ENCODE data around the gene TMEM54.

The TMEM54 gene

DNA sequence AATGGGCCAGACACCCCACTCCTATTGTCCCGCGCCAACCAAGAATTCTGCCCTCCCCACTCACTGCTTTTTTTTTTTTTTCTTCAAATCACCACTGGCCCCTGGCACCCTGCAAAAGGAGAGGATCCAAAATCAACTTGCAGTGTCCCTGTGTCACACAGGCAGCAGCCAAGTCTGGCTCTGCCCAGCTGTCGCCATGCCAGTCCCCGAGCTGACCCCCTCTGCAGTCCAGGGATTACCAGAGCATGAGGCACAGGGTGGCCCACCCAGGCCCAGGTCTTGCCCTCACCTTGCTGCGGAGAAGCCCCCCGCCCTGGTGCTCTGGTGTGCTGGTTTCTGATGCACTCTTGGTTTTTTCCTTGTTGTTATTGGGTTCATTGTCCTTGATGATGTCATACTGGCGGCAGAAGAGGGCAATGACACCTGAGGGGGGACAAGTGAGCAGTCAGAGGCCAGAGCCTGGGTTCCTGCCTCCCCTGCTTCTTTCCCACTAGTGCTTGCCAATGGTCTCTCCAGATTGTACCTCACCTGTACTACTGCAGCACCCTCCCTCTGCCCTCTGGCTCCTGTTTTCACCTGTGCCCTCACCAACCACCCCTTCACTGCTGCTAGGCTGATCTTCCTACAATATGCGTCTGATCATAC lies 36.7 kb downstream of the TMEM54 start:
- no peak for DNase-seq (ENCODE audit: low read depth)

DNA sequence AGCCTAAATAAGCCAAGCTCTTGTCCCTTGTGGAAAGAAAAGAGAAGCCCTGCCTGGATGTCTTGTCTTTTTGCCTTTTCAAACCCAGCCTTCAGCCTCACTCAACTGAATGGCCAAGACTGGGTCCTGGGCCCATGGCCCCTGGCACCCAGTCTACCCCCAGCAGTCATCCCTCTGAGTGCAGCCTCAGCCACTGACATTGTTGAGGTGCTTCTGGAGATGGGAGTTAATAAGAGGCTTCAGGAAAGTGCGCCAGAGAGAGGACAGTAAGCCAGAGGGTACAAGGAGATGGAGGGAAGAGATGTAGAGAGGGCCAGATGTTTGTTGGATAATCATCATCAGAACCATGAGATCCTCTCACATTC lies 37.3 kb downstream of the TMEM54 start:
- DNase-seq (ENCODE audit: low read depth), result no peak

DNA sequence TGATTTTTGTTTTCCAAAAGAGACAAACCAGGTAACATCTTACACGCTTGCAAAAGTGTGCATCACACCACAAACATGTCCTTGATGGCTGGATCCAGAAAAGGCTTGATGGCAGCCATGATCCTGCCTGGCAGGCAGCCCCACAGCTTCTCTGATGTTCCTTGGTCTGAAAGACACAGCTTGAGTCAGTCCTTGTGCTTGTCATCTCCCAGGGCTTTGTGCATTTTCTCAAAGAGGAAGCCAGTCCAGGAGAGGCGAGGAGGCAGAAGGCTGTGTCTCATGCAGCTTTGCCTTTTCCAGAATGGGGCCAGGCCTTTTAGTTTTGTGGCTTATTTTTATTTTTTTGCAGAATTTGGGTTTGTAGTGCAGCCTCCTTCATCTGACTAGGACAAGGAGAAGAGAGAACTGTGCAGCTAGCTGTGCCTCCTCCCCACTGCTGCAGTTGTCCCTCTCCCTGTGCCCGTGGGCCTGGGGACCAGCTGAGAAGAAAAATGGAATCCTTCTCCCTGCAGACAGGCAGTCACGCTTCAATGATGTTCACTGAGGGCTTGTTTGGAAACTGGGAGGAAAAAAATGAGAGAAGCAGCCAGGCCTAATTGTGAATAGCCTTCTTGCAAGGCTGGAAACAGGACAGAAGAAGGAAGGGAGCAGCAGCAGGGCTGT lies 37.8 kb downstream of the TMEM54 start:
- no peak for DNase-seq (ENCODE audit: low read depth)

DNA sequence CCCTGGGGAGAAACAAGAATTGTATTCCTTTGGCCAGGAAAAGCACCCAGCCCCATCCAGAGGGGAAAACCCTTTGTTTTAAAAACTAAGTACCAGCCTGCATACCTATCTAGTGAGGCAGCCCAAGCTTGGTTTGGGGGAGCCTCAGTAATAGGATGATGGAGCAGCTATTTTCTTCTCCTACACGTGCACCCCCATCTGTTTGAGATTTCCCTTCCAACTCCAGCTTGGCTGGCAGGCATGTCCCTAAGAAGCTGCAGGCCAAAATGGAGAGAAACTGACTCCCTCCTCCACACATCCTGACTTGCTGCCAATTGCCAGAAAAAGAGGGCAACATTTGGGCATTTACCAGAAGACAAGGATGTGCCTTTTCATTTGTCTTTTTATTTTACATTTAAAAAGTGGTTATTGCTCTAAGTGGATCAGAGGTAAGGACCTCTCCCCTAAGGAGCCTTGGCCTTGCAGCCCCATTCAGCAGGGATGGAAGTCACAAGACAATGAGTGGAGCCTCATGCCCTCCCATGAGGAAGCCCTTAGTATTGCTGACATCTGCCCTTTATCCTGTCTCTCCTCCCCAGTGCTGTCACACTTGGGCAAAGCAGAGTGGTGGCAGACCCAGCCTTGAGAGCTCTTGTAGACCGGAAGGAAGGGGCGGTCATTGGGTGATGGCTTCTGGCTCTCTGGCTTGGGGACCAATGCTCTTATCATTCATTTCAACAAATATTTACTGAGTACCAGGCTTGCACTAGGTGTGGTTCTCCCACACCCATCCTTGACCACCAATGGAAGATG lies 39.1 kb downstream of the TMEM54 start:
- DNase-seq (ENCODE audit: low read depth), result no peak

DNA sequence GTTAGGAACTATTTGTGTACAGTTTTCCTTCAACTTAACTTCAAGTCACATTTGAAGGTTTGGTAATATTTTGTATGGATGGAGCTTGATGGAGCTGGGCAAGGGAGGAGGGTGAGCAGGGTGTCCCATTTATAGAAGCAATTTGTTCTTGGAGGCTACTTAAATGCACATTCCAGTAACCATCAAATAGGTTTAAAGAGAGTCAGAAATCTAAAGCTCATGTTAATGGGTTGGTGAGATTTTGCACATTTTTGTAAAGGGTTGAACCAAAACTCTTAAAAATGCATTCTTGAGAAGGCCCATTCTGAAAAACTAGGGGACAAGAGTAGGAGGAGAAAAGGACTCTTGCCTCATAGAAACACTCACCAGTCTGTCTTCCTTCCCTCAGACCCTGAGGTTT lies 40.6 kb downstream of the TMEM54 start:
- no peak for DNase-seq (ENCODE audit: low read depth)

DNA sequence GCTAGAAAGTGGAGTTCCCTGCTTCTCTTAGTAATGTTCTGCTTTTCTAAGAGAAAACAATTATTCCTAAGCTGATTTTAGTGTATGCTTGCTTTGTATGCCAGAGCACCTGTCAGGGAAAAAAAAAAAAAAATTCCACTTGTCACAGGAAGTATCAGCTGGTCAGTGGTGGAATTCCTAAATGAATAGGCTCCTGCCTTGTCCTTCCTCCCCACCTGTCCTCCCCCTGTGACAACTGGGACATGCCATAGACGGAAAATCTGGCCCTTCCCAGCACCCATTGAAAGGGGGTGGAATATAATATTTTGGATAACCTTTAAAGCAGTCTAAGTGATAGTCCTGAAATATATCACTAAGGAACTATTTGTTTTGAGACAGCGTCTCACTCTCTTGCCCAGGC lies 41.3 kb downstream of the TMEM54 start:
- DNase-seq (ENCODE audit: low read depth), result no peak

DNA sequence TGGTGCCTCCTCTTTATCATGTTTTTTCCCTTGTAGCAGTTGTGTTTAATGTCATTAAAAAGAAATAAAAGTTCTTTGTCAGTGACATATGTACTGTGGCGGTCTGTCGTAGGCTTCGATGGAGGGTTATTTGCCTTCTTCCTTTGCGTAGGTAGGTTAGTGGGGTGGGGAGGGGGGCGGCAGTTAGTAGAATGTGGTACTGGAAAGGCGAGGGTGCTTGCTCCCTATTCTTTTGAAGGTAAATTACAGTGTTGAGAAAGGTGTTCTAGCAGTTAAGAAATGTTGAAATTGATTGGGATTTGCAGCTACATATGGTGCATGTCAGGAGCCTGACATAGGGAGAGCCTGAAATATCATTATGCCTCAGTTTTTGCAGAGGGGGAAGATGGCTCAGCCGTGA lies 42.4 kb downstream of the TMEM54 start:
- DNase-seq (ENCODE audit: low read depth), result no peak

DNA sequence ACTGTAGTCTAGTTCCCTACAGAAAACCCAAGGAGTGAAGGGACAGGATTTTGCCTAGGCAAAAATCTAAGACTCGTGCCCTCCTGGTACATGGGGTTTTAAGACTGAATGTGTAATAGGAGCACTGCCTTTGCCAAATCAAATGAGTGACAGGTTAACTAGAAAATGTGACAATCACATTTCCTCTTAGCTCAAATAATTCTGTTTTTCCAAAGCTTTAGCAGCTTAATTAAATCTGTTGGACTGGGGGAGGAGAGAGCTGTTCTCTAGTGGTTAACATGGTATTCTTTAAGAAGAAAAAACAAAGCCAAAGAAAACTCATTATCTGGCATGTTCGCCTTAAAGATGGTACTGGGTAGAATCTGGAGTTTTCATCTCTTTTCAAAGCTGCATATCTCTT lies 43.1 kb downstream of the TMEM54 start:
- no peak for DNase-seq (ENCODE audit: low read depth)

DNA sequence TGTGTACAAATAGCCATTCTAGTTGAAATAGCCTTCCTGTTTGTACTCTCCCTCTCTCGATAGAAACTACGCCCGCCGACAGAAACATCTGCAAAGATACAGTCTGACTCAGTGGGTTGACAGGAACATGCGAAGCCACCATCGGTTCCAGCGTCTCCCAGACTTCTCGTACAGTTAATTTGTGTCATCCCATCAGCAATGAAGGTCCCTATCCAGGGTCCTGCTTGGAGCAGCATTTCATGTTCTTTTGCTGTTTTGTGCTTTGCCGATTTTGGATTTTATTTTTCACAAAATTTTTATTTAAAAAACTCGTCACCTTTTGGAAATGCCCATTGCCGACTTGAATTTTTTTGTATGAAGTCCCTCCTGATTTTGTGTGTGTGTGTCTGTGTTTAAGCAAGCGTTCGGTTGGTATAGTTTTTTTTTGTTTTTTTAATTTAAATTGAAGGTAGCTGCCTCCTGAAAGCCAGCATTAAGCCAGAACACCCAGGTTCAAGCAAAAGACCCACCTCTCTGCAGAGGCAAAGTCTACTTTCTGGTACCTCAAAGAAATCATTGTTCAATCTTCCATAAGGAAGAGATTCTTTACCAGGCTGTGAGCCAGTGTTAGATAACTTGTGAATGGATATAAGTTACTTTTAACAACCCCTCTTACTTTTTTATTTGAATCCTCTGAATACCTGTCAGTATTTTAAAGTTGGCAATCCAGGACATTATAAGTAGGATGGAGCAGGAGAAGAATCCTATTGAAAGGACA lies 45.1 kb downstream of the TMEM54 start:
- no peak for DNase-seq (ENCODE audit: low read depth)

DNA sequence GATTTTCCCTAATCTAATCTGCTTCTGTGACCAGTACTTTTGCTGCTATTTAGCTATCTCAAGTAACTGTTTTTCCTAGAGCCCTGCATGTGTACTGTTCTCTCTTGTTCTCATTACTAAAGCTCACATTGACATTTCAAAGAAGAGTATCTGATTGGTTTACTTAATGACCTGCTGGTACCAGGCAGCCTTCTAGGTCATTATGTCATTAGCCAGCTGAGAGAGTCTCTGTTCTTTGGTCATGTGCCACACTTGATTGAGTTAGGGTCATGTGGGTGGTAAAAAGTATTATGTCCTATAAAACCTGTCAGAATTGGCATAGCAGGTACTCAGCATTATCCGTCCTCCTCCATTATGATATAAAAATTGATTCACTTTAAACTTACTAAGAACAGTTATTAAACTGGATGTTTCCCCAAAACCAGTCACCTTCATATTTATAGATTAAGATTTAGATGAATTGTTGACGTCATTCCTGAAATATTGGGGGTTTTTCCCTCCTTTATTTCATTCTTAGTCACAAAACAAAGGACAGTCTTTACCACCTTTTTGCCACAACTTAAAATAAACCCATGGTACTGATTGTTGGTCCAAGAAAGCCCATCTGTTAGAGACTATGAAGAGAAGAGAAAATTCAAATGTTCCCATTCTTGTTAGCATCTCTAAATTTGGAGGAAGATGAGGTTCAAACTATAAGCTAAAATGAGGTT lies 52.7 kb downstream of the TMEM54 start:
- DNase-seq (ENCODE audit: low read depth), result no peak
